OCI-LY7 (cell line): Measurements from ENCODE around the gene AGER. TPM values are rescaled to one million over a fixed set of nuclear protein-coding genes. Genes with fewer than 3 reads are reported as not detected.
"Not testable (repeated sequence)": the region's sequence is repeated elsewhere in the genome, so short reads cannot be mapped to it uniquely, and the experiment has no call there.

Experiments
- BruUV-seq: library from RNA; stranded (reverse); fragments of 400-500 nt; replicated peaks from 2 replicates; lab custom pipeline; 2021; lab: Mats Ljungman, UMichigan
- CTCF ChIA-PET: fragments of 300-600 bp; sonication (Branson Sonifier 250); formaldehyde crosslinking; loops from one replicate; lab custom pipeline; 2022; ENCODE audit warnings: antibody characterized with exemption; ENCODE audit not compliant: unreplicated experiment; lab: Charles Lee
- POLR2A ChIA-PET: fragments of 300-600 bp; sonication (Branson Sonifier 250); formaldehyde crosslinking; loops from one replicate; lab custom pipeline; 2022; ENCODE audit warnings: antibody characterized with exemption; lab: Charles Lee
- DNase-seq: peaks from one replicate; pipeline ENCODE4 v3.0.0-alpha.2; 2015; ENCODE audit warnings: low spot score
- H2AFZ ChIP-seq: fragments of 200-600 bp; sonication (generic), shearing (Covaris generic); 2 replicates; pipeline ENCODE4 v1.6.1; 2014; ENCODE audit warnings: mild to moderate bottlenecking, antibody characterized with exemption, low read length, moderate library complexity
- H3K27ac ChIP-seq: fragments of 200-600 bp; sonication (generic); 2 replicates; pipeline ENCODE4 v1.5.1; 2014; ENCODE audit warnings: mixed run types, low read depth, mild to moderate bottlenecking, moderate library complexity, low read length, inconsistent platforms; ENCODE audit not compliant: poor library complexity, severe bottlenecking
- H3K36me3 ChIP-seq: fragments of 200-600 bp; sonication (generic); 2 replicates; pipeline ENCODE4 v1.6.1; 2014; ENCODE audit warnings: mild to moderate bottlenecking, antibody characterized with exemption, low read length, moderate library complexity, mixed read lengths; ENCODE audit not compliant: insufficient read depth
- H3K4me1 ChIP-seq: fragments of 200-600 bp; sonication (generic); 2 replicates; pipeline ENCODE4 v1.5.1; 2014; ENCODE audit warnings: mild to moderate bottlenecking, low read length; ENCODE audit not compliant: insufficient read depth, poor library complexity, severe bottlenecking
- H3K4me2 ChIP-seq: fragments of 200-600 bp; sonication (generic); 2 replicates; pipeline ENCODE4 v1.6.1; 2014; ENCODE audit warnings: mild to moderate bottlenecking, low read length
- H3K4me3 ChIP-seq: fragments of 200-600 bp; sonication (generic); 2 replicates; pipeline ENCODE4 v1.5.1; 2014; ENCODE audit warnings: mild to moderate bottlenecking, low read depth, low read length; ENCODE audit not compliant: poor library complexity, severe bottlenecking
- H3K79me2 ChIP-seq: fragments of 200-600 bp; sonication (generic); 2 replicates; pipeline ENCODE4 v1.6.1; 2016; ENCODE audit warnings: low read depth, mild to moderate bottlenecking, low read length, moderate library complexity, mixed read lengths; ENCODE audit not compliant: insufficient read depth
- H3K9me2 ChIP-seq: fragments of 200-600 bp; sonication (generic); 2 replicates; pipeline ENCODE4 v1.6.1; 2016; ENCODE audit warnings: mild to moderate bottlenecking, low read length, mixed read lengths; ENCODE audit not compliant: insufficient read depth
- H3K9me3 ChIP-seq: fragments of 200-600 bp; sonication (generic); 2 replicates; pipeline ENCODE4 v1.6.1; 2014; ENCODE audit warnings: mild to moderate bottlenecking, mixed run types, low read length, mixed read lengths
- H4K20me1 ChIP-seq: fragments of 200-600 bp; sonication (generic); 2 replicates; pipeline ENCODE4 v1.6.1; 2014; ENCODE audit warnings: mild to moderate bottlenecking, antibody characterized with exemption, low read length, moderate library complexity, mixed read lengths; ENCODE audit not compliant: insufficient read depth
- CTCF ChIP-seq: fragments of 200-600 bp; sonication (generic); conservative IDR thresholded peaks from 2 replicates; pipeline ENCODE4 v1.5.1; 2014; ENCODE audit warnings: mild to moderate bottlenecking, antibody characterized with exemption, low read length, moderate library complexity, mixed read lengths
- EZH2phosphoT487 ChIP-seq: fragments of 200-600 bp; sonication (generic); IDR thresholded peaks from 2 replicates; pipeline ENCODE4 v1.6.1; 2018; ENCODE audit warnings: low read depth, borderline replicate concordance, mild to moderate bottlenecking, mixed run types, antibody characterized with exemption, low read length, moderate library complexity, mixed read lengths
- intact Hi-C: fragments of 100-400 bp; cut with micrococcal nuclease; formaldehyde crosslinking; loops from one replicate; pipeline ENCODE4 v1.10.0; 2022; ENCODE audit not compliant: unreplicated experiment
- total RNA-seq, 2 experiments: library from RNA; depleted of rRNA in 1 of 2; stranded (reverse); fragments of >200 nt in 1 of 2; shearing (Covaris generic) in 1 of 2; gene quantifications; 2 replicates each; pipeline ENCODE4 v1.2.3, GENCODE V29; 2014 to 2022

AGER gene
- total RNA-seq, 2 experiments from 2014 or later, result 6.7 to 26.9 TPM

GRCh38 chr6:32195652-32195901, 11.5 kb upstream of the AGER start:
- intact Hi-C loops, result loop anchor here (1.0 to 2.0 kb wide), 6 partner anchors 17 to 297 kb away; partner anchors contain the start of genes NOTCH4, PPT2 and RNF5
- BruUV-seq, result no TSS peak
- DNase-seq, result peak; percentile 100
- Histone ChIP-seq H4K20me1 (no peaks in the 10 kb centered on the region), H3K4me2 (peak overlapping the region; percentile 86), H3K36me3 (no peaks in the 10 kb centered on the region), H3K9me2 (no peaks in the 10 kb centered on the region), H3K4me1 (peaks cover 51% of the 10 kb centered on the region), H3K79me2 (peaks cover 19% of the 10 kb centered on the region; the same call in 1 of the 2 replicates), H3K27ac (peak overlapping the region; percentile 79), H3K9me3 (no peaks in the 10 kb centered on the region), H2AFZ (0 out of 2 replicates have a peak overlapping the region, but pooled peaks have one; percentile 59), H3K4me3 (peak overlapping the region; percentile 79)
- no peak for TF ChIP-seq CTCF
- no peak for TF ChIP-seq EZH2phosphoT487
- CTCF ChIA-PET, result no interaction called here
- POLR2A ChIA-PET, result interaction anchor here (0.5 to 1.2 kb wide), 3 partner anchors 16 to 67 kb away, joined by 4 to 5 read pairs (median 5); partner anchors contain the start of gene ATF6B

GRCh38 chr6:32194825-32195651, 11.0 kb upstream of the AGER start:
- Histone ChIP-seq H3K4me3 (peak overlapping the region; percentile 79), H4K20me1 (no peaks in the 10 kb centered on the region), H3K79me2 (peaks cover 19% of the 10 kb centered on the region; the same call in 1 of the 2 replicates), H3K4me1 (peaks cover 54% of the 10 kb centered on the region), H2AFZ (peak overlapping the region; percentile 45; the same call in 1 of the 2 replicates), H3K27ac (peak overlapping the region; percentile 79), H3K4me2 (peak overlapping the region; percentile 86), H3K36me3 (no peaks in the 10 kb centered on the region), H3K9me2 (no peaks in the 10 kb centered on the region), H3K9me3 (no peaks in the 10 kb centered on the region)
- CTCF ChIA-PET, result no interaction called here
- no peak for TF ChIP-seq EZH2phosphoT487
- TF ChIP-seq CTCF, result peak; percentile 81
- intact Hi-C loops, result loop anchor here (1.0 to 2.0 kb wide), 6 partner anchors 17 to 297 kb away; partner anchors contain the start of genes NOTCH4, PPT2 and RNF5
- POLR2A ChIA-PET, result interaction anchor here (0.5 to 1.2 kb wide), 3 partner anchors 16 to 67 kb away, joined by 4 to 5 read pairs (median 5); partner anchors contain the start of gene ATF6B
- DNase-seq, result peak; percentile 71
- BruUV-seq, result TSS peak; percentile 52

GRCh38 chr6:32194388-32194787, 10.3 kb upstream of the AGER start:
- ChIA-PET CTCF (no interaction called here), POLR2A (no interaction called here)
- Histone ChIP-seq H3K79me2 (peaks cover 23% of the 10 kb centered on the region; the same call in 1 of the 2 replicates), H3K9me3 (no peaks in the 10 kb centered on the region), H3K27ac (peak overlapping the region; percentile 79), H3K9me2 (no peaks in the 10 kb centered on the region), H3K4me1 (peaks cover 55% of the 10 kb centered on the region), H3K36me3 (no peaks in the 10 kb centered on the region), H3K4me3 (peak overlapping the region; percentile 79), H2AFZ (no peak overlapping the region), H4K20me1 (no peaks in the 10 kb centered on the region), H3K4me2 (peak overlapping the region; percentile 86)
- intact Hi-C loops, result loop anchor here (2.0 kb wide), 2 partner anchors 30 to 76 kb away; partner anchors contain the start of gene NOTCH4
- no peak for TF ChIP-seq EZH2phosphoT487
- no peak for TF ChIP-seq CTCF
- DNase-seq, result no peak
- no TSS peak for BruUV-seq

GRCh38 chr6:32193096-32193495, 9.0 kb upstream of the AGER start:
- Histone ChIP-seq H3K79me2 (peaks cover 31% of the 10 kb centered on the region; the same call in 1 of the 2 replicates), H2AFZ (peak overlapping the region; percentile 3; the same call in 1 of the 2 replicates), H3K27ac (peak overlapping the region; percentile 79), H3K4me2 (peak overlapping the region; percentile 86), H3K4me1 (peaks cover 66% of the 10 kb centered on the region), H3K4me3 (peak overlapping the region; percentile 92)
- BruUV-seq, H4K20me1 ChIP-seq, DNase-seq, H3K36me3 ChIP-seq, intact Hi-C loops, H3K9me3 ChIP-seq, H3K9me2 ChIP-seq: not testable (repeated sequence)
- ChIA-PET CTCF (interaction anchor here (0.6 to 1.2 kb wide), 4 partner anchors 16 to 661 kb away, joined by 3 to 6 read pairs (median 3); partner anchors contain the start of gene FKBPL), POLR2A (interaction anchor here (0.8 to 1.6 kb wide), 7 partner anchors 12 to 527 kb away, joined by 3 to 5 read pairs (median 4); partner anchors contain the start of genes AGPAT1, ATF6B and CSNK2B)
